HepG2 (cell line): ENCODE results near the gene UACA. TPM values are rescaled to one million over a fixed set of nuclear protein-coding genes. Genes with fewer than 3 reads are reported as not detected.

Source experiments
- ARNT ChIP-seq: fragments of 450-650 bp; IDR thresholded peaks from 2 replicates; pipeline ENCODE4 v1.6.1; 2017
- ATF6 ChIP-seq: sonication (generic); formaldehyde crosslinking; conservative IDR thresholded peaks from 2 replicates; pipeline ENCODE4 v1.4.0; 2020; ENCODE audit warnings: missing genetic modification reagents
- CBX5 ChIP-seq: sonication (generic); formaldehyde crosslinking; IDR thresholded peaks from 2 replicates; pipeline ENCODE4 v1.4.0; 2020; ENCODE audit warnings: missing genetic modification reagents, borderline replicate concordance
- HOXD1 ChIP-seq: sonication (generic); formaldehyde crosslinking; IDR thresholded peaks from 2 replicates; pipeline ENCODE4 v1.5.0; 2020; ENCODE audit warnings: missing genetic modification reagents
- MTA1 ChIP-seq: sonication (generic); formaldehyde crosslinking; IDR thresholded peaks from 2 replicates; pipeline ENCODE4 v1.4.0; 2020; ENCODE audit warnings: missing genetic modification reagents, mild to moderate bottlenecking, borderline replicate concordance
- PAWR ChIP-seq: sonication (generic); formaldehyde crosslinking; IDR thresholded peaks from 2 replicates; pipeline ENCODE4 v1.4.0; 2020; ENCODE audit warnings: missing genetic modification reagents, mild to moderate bottlenecking, borderline replicate concordance
- RXRA ChIP-seq: sonication (generic); formaldehyde crosslinking; IDR thresholded peaks from 2 replicates; pipeline ENCODE4 v1.5.1; 2020; ENCODE audit warnings: missing genetic modification reagents
- SRSF1 ChIP-seq: fragments of 200-400 bp; formaldehyde crosslinking; optimal IDR thresholded peaks from 2 replicates; pipeline ENCODE3; 2017; ENCODE audit warnings: mild to moderate bottlenecking, low read depth, low read length, moderate library complexity
- TEAD3 ChIP-seq: optimal IDR thresholded peaks from 2 replicates; pipeline ENCODE3; 2016; ENCODE audit warnings: borderline replicate concordance
- ZNF33A ChIP-seq: sonication (generic); formaldehyde crosslinking; IDR thresholded peaks from 2 replicates; pipeline ENCODE4 v1.5.1; 2020; ENCODE audit warnings: missing genetic modification reagents, mild to moderate bottlenecking, moderate library complexity, borderline replicate concordance
- ZNF598 ChIP-seq: sonication (generic); formaldehyde crosslinking; IDR thresholded peaks from 2 replicates; pipeline ENCODE4 v1.5.1; 2020; ENCODE audit warnings: mild to moderate bottlenecking, missing genetic modification reagents, borderline replicate concordance
- ZNF605 ChIP-seq: sonication (generic); formaldehyde crosslinking; IDR thresholded peaks from 2 replicates; pipeline ENCODE4 v1.8.0; 2022; ENCODE audit warnings: mild to moderate bottlenecking, missing genetic modification reagents
- ZNF777 ChIP-seq: sonication (generic); formaldehyde crosslinking; IDR thresholded peaks from 2 replicates; pipeline ENCODE4 v1.4.0; 2020; ENCODE audit warnings: missing genetic modification reagents
- polyA plus RNA-seq, 8 experiments: library from polyadenylated mRNA; depleted of rRNA in 3 of 8; stranded (reverse) in 7 of 8; unstranded in 1 of 8; fragments of >200 nt; fragmentation: Illumina TruSeq in 4 of 8; extraction: Trizol in 4 of 8; gene quantifications; 2 replicates each; pipeline versions ENCODE4 v1.2.1 to v1.2.3, GENCODE V29; 2011 to 2016; ENCODE audit warnings: low read depth in 4 of 8, missing spikeins in 1 of 8, mixed read lengths in 1 of 8; ENCODE audit not compliant: insufficient read depth in 1 of 8
- total RNA-seq, 5 experiments: library from RNA; depleted of rRNA; stranded (reverse); fragments of >200 nt; fragmentation: Illumina TruSeq; extraction: Trizol; gene quantifications; 2 replicates each; pipeline ENCODE4 v1.2.3, GENCODE V29; 2016; ENCODE audit warnings: low read depth in 1 of 5
- TF ChIP-seq, protein P1 (sequence below), 2 experiments: sonication (generic) in 1 of 2; formaldehyde crosslinking in 1 of 2; IDR thresholded peaks; 2 replicates each; pipeline versions ENCODE4 v1.5.1 to v1.6.1; 2011 to 2020; ENCODE audit warnings: borderline replicate concordance in 1 of 2, low read depth in 1 of 2, low read length in 1 of 2, mild to moderate bottlenecking in 1 of 2, missing genetic modification reagents in 1 of 2, moderate library complexity in 1 of 2
- TF ChIP-seq, protein P2 (sequence below): sonication (generic); formaldehyde crosslinking; IDR thresholded peaks from 2 replicates; pipeline ENCODE4 v1.8.0; 2022; ENCODE audit warnings: mild to moderate bottlenecking, missing genetic modification reagents, moderate library complexity
- TF ChIP-seq, protein P3 (sequence below): sonication (generic); formaldehyde crosslinking; IDR thresholded peaks from 2 replicates; pipeline ENCODE4 v1.4.0; 2020; ENCODE audit warnings: missing genetic modification reagents, borderline replicate concordance
- TF ChIP-seq, protein P4 (sequence below): sonication (generic); formaldehyde crosslinking; IDR thresholded peaks from 2 replicates; pipeline ENCODE4 v1.4.0; 2020; ENCODE audit warnings: missing genetic modification reagents, borderline replicate concordance

The UACA gene
- total and polyA plus RNA-seq, 2 of the 13 experiments (the other 11 are each of a cell fraction or from before 2014, with no cell fraction given), result 17.8 to 39.2 TPM

- TF ChIP-seq ATF6, result no peak
- no peak for TF ChIP-seq ZNF33A
- TF ChIP-seq ZNF777 (CRISPR knock-in tag), result peak; percentile 95
- peak; percentile 66; the same call in 1 of the 2 replicates for TF ChIP-seq ZNF605 (CRISPR knock-in tag)
- no peak; the same call in 1 of the 2 replicates for TF ChIP-seq HOXD1 (CRISPR knock-in tag)
- no peak for TF ChIP-seq RXRA (CRISPR knock-in tag)
- TF ChIP-seq PAWR (CRISPR knock-in tag), result no peak
- TF ChIP-seq ARNT, result no peak
- TF ChIP-seq, protein P1, sequence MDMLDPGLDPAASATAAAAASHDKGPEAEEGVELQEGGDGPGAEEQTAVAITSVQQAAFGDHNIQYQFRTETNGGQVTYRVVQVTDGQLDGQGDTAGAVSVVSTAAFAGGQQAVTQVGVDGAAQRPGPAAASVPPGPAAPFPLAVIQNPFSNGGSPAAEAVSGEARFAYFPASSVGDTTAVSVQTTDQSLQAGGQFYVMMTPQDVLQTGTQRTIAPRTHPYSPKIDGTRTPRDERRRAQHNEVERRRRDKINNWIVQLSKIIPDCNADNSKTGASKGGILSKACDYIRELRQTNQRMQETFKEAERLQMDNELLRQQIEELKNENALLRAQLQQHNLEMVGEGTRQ (IDR thresholded peaks at IDR 0.05; ENCODE audit: low read depth, low read length), result no peak
- TF ChIP-seq, protein P1 (CRISPR knock-in tag; IDR thresholded peaks at IDR 0.05; ENCODE audit: borderline replicate concordance), result no peak
- TF ChIP-seq, protein P2, sequence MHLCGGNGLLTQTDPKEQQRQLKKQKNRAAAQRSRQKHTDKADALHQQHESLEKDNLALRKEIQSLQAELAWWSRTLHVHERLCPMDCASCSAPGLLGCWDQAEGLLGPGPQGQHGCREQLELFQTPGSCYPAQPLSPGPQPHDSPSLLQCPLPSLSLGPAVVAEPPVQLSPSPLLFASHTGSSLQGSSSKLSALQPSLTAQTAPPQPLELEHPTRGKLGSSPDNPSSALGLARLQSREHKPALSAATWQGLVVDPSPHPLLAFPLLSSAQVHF, result no peak
- TF ChIP-seq TEAD3 (CRISPR knock-in tag), result peak; percentile 46
- TF ChIP-seq, protein P3, sequence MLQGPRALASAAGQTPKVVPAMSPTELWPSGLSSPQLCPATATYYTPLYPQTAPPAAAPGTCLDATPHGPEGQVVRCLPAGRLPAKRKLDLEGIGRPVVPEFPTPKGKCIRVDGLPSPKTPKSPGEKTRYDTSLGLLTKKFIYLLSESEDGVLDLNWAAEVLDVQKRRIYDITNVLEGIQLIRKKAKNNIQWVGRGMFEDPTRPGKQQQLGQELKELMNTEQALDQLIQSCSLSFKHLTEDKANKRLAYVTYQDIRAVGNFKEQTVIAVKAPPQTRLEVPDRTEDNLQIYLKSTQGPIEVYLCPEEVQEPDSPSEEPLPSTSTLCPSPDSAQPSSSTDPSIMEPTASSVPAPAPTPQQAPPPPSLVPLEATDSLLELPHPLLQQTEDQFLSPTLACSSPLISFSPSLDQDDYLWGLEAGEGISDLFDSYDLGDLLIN (CRISPR knock-in tag), result no peak
- TF ChIP-seq MTA1 (CRISPR knock-in tag), result no peak
- TF ChIP-seq, protein P4, sequence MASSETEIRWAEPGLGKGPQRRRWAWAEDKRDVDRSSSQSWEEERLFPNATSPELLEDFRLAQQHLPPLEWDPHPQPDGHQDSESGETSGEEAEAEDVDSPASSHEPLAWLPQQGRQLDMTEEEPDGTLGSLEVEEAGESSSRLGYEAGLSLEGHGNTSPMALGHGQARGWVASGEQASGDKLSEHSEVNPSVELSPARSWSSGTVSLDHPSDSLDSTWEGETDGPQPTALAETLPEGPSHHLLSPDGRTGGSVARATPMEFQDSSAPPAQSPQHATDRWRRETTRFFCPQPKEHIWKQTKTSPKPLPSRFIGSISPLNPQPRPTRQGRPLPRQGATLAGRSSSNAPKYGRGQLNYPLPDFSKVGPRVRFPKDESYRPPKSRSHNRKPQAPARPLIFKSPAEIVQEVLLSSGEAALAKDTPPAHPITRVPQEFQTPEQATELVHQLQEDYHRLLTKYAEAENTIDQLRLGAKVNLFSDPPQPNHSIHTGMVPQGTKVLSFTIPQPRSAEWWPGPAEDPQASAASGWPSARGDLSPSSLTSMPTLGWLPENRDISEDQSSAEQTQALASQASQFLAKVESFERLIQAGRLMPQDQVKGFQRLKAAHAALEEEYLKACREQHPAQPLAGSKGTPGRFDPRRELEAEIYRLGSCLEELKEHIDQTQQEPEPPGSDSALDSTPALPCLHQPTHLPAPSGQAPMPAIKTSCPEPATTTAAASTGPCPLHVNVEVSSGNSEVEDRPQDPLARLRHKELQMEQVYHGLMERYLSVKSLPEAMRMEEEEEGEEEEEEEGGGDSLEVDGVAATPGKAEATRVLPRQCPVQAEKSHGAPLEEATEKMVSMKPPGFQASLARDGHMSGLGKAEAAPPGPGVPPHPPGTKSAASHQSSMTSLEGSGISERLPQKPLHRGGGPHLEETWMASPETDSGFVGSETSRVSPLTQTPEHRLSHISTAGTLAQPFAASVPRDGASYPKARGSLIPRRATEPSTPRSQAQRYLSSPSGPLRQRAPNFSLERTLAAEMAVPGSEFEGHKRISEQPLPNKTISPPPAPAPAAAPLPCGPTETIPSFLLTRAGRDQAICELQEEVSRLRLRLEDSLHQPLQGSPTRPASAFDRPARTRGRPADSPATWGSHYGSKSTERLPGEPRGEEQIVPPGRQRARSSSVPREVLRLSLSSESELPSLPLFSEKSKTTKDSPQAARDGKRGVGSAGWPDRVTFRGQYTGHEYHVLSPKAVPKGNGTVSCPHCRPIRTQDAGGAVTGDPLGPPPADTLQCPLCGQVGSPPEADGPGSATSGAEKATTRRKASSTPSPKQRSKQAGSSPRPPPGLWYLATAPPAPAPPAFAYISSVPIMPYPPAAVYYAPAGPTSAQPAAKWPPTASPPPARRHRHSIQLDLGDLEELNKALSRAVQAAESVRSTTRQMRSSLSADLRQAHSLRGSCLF, result no peak
- no peak for TF ChIP-seq ZNF598 (CRISPR knock-in tag)
- TF ChIP-seq SRSF1, result no peak
- no peak for TF ChIP-seq CBX5
These were observed at the start of gene UACA (continued) for GRCh38 chr15:70763120-70763949.
